GM19240 (cell line): ENCODE results near the gene CSTF3.
A peak's percentile ranks its signal among the peaks of the same experiment; 100 is the strongest.

Source experiments
- DNase-seq: peaks from one replicate; pipeline ENCODE4 v3.0.0; 2011; ENCODE audit warnings: low spot score; ENCODE audit not compliant: insufficient read length

The CSTF3 gene

GRCh38 chr11:33043221-33043830, 118.0 kb downstream of the CSTF3 start:
- no peak for DNase-seq

DNA sequence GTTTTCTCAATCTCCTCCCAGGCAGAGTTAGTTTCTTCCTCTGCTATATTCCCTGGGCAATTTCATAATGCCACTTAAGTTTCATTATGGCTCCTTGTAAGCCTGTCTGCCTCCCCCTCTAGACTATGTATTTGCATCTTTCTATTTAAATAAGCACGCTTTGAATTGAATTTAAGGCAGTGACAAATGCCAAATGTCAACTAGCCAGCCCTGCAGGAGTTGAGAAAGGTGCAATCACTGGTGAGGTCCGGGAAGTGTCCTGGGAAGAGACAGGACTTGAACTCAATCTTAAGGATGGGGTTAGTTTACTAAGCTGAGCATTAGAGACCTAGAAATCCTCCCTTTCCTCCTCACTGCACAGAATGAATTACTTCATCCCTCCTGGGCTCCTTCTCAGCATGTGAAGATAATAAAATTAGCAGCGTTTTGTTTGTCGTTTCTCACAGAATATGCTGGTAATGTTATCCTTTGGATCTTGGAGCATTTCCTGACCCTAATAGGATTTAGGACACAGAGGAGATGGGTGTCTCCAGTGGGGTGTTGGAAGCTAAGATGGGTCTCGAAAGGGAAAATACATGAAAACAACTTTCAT, 120.3 kb downstream of the CSTF3 start:
- no peak for DNase-seq

GRCh38 chr11:33040033-33040861, 121.0 kb downstream of the CSTF3 start:
- no peak for DNase-seq

GRCh38 chr11:33039274-33040032, 121.8 kb downstream of the CSTF3 start, which contains the start of gene TCP11L1:
Gene TCP11L1, plus strand, starts transcription at chr11:33039572. Its CDS starts 4,202 bp downstream, at chr11:33043774.
- peak; percentile 67 for DNase-seq

DNA sequence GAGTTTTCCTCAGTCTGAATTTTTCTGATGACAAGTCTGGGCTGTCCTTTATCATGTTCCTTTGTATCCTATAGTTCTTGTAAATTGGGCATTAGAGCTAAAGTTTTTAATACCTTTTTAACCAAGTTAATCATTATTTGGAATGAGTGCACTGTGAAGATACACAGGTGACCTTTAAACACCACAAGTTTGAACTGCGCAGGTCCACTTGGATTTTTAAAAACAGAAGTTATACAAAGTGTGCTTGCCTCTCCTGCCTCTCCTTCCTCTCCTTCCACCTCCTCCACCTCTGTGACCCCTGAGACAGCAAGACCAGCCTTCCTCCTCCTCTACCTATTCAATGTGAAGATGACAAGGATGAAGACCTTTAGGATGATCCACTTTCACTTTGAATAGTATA, 126.3 kb downstream of the CSTF3 start:
- no peak for DNase-seq
